LHCN-M2 (cell line): ENCODE results near the gene ELMOD1. TPM values are rescaled to one million over a fixed set of nuclear protein-coding genes. Genes with fewer than 3 reads are reported as not detected.

Experiments
- DNase-seq: peaks from one replicate; pipeline ENCODE4 v3.0.0-alpha.2; 2012; ENCODE audit warnings: low read depth
- total RNA-seq: library from RNA; depleted of rRNA; stranded (reverse); fragments of >200 nt; gene quantifications from 2 replicates; pipeline ENCODE4 v1.2.3, GENCODE V29; 2014

Gene ELMOD1
- total RNA-seq, 1 experiment from 2014 or later = 1.4 TPM

DNA sequence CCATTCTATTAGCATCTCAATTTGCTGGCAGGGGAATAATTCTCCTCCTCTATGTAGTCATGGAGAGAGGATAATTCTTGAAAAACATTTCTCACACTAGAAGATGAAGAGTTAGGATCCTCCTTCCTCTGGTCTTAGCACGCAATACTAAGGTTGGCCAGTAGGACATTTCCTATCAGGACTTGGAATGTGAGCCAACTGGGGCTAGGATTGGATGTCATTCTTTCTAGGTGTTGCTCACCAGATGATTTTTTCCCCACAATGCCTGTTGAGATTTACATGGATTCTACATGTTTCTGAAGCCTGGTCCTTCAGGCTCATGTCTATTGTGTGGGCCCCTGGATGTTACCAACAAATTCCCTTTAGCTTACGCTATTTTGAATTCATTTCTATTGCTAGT, 92.9 kb downstream of the ELMOD1 start:
- DNase-seq = peak; percentile 28

DNA sequence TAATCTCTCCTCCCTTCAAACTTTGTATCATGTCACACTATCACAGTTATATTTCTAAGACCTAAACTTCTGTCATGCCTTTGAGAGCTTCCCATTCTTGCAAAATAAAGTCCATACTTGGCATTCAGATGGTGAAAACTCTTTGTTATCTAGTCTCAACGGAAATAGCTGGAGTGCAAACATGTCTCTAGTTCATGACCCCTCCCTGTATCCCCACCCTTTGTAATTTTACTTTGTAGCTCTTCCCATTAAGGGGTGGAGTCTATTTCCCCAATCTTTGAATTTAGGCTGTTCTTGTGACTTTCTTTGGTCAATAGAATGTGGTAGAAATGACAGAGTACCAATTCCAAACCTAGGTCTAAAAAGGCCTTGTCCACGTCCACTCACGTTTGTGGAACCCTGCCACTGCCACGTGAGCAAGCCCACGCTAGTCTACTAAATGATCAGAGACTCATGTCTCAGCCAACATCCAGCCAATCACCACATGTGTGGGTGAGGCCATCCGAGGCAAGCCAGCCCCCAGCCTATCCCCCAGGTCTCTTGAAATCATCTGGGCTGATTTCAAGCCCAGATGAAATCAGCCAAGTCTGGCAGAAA, 97.5 kb downstream of the ELMOD1 start:
- no peak for DNase-seq

- peak; percentile 63 for DNase-seq
These were observed 98.6 kb downstream of the ELMOD1 start for GRCh38 chr11:107689317-107690202.

DNA sequence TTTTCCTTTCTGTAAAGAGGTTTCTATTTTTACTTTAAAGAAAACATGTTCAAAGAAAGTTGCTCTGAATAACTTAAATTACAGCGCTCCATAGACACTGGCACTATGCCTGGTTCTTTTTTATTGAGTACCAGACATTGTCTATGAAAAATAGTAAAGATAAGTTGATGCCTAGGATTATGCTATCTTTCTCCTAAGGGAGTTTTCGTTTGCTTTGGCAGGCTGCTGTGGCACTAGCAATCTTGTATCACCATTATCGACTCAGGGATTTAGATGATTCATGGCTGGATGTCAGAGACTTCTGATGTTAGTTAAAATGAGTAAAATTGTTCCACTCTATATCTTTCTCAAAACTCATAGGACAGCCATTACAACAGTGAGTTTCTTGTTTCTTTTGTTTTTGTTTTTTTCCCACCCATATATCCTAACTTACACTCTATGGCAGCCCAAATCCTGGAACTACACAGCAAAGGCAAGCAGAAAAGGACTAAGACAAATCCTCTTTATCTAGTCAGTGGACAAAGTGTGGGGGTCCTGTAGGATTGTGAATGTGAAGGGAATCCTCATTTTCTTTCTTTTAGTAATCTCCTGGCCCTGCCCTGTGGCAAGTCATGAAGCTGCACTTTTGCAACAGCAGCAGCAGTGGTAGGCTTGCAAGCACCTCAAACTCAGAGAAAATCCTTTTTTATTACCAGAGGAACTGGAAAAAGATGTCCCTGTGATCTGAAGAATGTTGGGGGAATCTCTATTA, 100.2 kb downstream of the ELMOD1 start:
- no peak for DNase-seq

DNA sequence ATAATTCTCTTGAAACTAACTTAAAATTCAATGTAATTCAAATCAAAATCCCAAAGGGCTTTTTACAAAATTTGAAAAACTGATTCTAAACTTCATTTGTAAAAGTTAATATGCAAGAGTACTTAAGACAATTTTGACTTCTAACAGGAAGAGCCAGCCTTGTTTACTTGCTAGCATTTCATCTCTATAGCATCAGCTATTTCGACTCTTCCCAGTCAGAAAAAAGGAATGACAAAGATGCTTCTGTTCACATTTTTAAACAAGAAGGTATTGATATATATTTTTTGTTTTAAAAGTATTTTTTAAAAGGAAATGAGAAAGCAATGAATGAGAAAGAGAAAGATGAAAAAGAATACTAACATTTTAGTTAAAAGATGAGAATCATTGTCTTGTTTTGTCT, 104.5 kb downstream of the ELMOD1 start:
- no peak for DNase-seq

DNA sequence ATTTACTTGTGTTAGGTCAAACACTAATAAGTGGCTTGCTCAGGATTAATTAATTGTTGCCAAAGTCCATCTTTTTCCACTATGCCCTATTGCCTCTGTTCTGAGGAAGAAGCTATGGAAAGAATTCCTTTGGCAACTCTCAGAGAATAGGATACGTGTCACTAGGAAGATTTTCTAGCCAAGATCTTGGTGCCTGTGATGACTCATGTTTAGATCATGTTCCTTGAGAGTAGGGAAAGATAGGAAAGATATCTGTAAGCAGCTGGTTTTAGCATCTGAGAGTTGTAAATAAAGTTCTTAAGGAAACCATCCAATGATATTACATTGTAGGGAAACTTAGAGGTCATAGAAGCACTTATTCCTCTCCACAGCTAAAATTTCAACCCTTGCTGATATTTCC, 105.2 kb downstream of the ELMOD1 start:
- peak; percentile 97 for DNase-seq

GRCh38 chr11:107697291-107697690, 106.3 kb downstream of the ELMOD1 start:
- DNase-seq = no peak

- no peak for DNase-seq
These were observed 108.7 kb downstream of the ELMOD1 start for GRCh38 chr11:107699371-107700285.

DNA sequence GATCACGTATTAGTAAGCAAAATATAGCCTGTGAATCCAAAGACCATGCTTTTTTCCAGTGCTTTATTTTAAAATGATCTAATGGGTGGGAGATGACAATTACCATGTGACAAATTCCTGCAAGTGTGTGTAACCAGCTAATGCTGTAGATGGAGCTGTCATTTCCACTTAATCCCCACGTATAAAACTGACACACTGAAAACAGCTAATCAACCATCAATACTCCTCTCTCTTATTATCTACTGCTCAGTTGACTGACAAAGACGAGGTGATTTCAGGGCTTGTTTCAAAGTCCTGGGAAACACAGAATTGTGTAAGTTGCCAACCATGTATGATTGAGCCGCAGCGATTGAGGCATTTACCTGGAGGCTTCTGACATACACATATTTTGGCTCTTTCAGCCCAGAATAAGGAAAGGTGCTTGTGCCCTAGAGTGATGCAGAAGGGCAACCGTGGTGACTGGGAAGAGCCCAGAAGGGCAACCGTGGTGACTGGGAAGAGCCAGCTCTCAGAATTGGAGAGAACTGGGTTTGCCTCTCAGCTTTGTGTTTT, 111.2 kb downstream of the ELMOD1 start:
- no peak for DNase-seq

DNA sequence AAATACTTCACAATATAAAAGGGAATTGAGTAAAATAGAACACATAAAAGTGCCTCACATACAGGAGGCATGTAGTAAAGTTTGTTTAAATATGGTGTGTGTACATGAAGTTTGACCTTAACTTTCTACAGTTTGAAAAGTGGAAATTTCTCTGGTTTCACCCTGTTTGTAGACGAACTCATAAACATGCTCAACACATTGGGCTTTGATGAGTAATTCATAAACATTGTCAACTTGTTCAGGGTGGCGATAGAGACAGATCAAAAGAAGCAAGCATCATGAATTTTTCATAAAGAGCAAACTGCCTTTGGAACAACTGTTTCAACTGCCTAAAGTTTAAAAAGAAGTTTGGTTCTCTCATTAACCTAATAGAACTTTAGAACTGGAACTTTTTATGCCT, 111.8 kb downstream of the ELMOD1 start:
- peak; percentile 58 for DNase-seq

GRCh38 chr11:107704451-107704850, 113.5 kb downstream of the ELMOD1 start:
- DNase-seq = peak; percentile 76

- peak; percentile 95 for DNase-seq
These were observed 114.1 kb downstream of the ELMOD1 start for GRCh38 chr11:107705027-107705426.

- DNase-seq = no peak
These were observed 115.6 kb downstream of the ELMOD1 start for GRCh38 chr11:107706531-107706930.

- no peak for DNase-seq
These were observed 116.3 kb downstream of the ELMOD1 start for GRCh38 chr11:107707215-107707671.

- DNase-seq = no peak
These were observed 116.9 kb downstream of the ELMOD1 start for GRCh38 chr11:107707807-107708206.

DNA sequence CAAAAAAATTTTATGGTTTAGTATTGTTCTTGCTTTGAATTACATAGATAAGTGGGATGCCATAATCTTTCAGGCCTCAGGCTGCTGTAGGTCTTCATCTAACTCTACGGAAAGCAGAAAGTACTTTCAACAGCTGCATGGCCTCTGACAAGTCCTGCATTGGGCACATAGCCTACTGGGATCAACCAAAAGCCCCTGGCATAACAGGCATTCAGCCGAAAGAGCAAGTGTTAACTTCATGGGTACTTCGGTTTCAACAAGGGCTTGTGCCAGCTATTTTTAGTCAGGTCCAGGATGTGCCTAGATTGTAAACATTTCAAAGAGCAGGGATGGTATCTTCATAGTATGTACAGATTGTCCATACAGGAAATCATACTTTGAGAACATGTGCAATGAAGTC, 117.8 kb downstream of the ELMOD1 start:
- DNase-seq = no peak

- no peak for DNase-seq
These were observed 119.4 kb downstream of the ELMOD1 start for GRCh38 chr11:107710301-107710700.

- DNase-seq = no peak
These were observed 121.2 kb downstream of the ELMOD1 start, which contains the start of gene SLN for GRCh38 chr11:107711861-107712755. SLN (minus strand) TSS chr11:107712056.

DNA sequence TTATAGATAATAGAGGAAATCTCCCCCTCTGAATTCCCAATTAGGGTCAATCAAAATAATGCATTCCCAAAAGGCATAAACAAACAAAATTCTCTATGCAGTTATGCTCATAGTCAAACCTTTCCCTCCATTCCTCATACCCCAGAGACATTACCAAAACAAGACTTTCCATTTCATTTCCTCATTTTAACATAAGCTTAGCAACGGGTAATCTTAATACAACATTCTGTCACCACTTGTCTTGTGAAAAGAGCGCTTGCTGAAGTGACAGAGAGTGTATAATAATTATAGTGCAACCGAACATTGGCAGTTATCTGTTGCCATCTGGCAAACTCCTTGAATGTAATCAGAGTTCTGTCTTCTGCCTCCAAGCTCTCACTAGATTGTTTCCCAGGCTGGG, 122.1 kb downstream of the ELMOD1 start:
- DNase-seq = no peak
